GM19468 (cell line): ENCODE results near the gene STPG1.

Experiments used
- ATAC-seq: cut with Tn5 transposase; IDR thresholded peaks from one replicate; pipeline ENCODE4 v1.9.1; 2021; ENCODE audit warnings: mild to moderate bottlenecking, moderate library complexity, moderate number of reproducible peaks; ENCODE audit not compliant: unreplicated experiment; ENCODE audit errors: extremely low read depth

STPG1 gene

DNA sequence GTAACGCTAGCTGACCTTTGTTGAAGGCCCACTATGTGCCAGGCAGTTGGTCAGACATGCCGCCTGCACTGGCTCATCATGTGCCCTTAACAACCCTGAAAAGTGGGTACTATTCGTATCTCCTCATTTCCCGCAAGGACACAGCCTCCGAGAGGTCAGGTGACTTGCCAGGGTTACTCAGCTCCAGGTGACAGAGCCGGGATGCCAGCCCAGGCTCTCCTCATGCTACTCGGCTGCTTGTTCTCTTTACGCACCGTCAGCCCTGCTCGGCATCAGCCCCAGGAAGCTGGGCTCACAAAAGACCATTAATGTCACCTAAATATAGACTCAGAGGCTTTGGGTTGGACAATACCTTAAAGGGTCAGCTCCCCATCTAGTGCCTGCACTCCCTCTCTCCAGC lies 65.4 kb downstream of the STPG1 start:
- ATAC-seq: no peak

- ATAC-seq: no peak
Observed at GRCh38 chr1:24347159-24347934, 66.2 kb downstream of the STPG1 start.

DNA sequence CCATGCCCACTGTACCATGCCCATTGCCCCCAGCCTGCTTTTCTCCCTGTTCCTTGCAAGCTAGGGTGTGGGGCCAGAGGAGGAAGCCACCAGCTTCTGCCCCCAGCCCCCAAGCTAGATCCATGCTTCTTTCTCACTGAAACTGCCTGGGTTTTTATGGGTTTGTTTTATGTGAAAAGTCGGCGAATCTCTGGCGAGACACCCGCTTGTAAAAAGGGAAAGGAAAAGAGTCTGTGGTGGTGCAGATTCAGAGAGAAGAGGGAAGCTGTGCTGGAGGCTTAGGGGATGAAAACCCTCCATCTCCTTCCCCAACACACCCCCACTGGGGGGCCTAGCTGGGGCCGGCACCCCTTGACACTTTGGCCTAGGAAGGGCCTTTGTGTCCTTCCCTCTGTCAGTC lies 68.2 kb downstream of the STPG1 start:
- ATAC-seq: no peak

DNA sequence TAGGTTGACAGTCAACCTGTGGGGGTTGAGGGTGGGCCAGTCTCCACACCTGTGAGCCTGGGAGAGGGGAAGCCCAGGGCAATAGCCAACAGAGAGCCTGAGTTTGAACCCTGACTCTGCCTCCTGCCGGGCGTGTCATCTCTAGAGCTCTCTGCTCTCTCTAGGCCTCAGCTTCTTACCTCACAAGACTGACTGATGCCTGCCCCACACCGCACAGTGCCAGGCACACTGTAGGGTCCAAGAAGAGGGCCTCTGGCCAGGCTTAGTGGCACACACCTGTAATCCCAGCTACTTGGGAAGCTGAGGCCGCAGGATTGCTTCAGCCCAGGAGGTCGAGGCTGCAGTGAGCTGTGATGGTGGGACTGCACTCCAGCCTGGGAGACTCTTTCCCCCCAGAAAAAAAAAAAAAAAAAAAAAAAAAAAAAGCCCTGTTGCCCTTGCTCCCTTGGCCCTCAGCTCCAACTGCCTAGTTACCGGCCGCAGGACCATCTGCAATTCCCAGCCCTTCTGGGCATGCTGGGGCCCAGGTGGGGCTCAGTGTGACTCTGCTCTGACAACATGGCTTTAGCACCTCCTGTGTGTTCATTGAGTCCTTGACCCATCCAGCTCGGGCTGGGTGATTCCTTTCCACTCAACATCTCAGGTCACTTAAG lies 69.4 kb downstream of the STPG1 start:
- no peak for ATAC-seq

DNA sequence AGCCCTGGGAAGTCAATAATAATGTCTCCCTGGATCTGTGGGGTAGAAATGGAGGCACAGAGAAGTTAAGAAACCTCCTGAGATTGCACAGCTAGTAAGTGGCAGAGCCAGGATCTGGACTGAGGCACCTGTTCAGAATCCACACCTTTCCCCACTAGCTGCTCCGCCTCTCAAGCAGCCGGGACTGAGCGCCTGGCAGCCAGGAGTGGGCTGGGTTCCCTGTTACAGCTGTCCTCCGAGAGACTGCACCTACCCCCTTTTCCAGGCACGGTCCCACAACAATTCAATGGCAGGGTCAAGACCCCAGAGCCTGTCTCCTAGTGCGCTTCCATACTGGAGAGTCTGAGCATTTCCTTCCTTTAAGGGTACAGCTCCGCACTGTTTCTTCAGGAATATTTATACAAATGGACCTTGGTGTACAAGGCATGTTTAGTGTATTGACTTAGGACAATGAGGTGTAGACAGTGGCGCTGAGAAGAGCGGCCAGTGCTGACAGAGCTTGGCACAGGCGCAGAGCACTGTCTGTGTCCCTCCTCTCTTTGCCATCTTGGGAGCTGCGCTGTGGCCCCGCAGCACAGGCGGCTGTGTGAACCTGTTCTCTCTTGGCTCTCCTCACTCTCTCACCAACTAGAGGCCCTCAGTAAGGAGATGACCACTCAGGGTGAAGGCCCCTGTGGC lies 70.0 kb downstream of the STPG1 start:
- ATAC-seq: no peak

- ATAC-seq: no peak
Observed at GRCh38 chr1:24341260-24341659, 72.3 kb downstream of the STPG1 start.

GRCh38 chr1:24340770-24341169 lies 72.8 kb downstream of the STPG1 start:
- ATAC-seq: no peak

DNA sequence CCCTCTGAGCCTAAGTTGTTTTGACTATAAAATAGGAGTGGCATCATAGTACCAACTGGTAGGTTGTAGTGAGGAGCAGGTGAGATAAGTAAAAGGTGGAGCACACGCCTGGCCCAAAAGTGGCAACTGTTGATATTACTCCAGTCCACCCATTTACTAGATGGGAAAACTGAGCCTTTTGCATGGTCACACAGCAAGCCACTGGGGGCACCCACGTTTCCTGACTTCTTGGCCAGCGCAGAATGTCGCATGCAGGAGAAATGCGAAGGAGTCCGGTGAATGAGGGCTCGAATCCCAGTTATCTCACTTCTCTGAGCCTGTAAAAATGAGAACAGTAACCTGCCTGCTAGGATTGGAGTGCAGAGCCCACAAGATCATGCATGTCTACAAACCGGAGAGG lies 73.6 kb downstream of the STPG1 start:
- no peak for ATAC-seq

- no peak for ATAC-seq
Observed at GRCh38 chr1:24338447-24338846, 75.1 kb downstream of the STPG1 start.

DNA sequence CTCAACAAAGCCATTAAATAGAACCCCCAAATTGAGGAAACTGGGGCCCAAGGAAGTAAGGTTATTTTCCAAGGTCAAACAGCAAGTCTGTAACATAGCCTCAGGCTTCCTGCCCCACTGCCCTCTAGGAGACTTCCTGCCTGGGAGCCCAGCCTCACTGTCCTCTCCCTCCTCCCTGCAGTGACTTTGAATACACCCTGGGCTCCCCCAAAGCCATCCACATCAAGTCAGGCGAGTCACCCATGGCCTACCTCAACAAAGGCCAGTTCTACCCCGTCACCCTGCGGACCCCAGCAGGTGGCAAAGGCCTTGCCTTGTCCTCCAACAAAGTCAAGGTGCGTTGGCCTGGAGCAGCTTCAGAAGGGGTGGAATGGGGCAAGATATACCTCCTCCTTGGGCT lies 76.1 kb downstream of the STPG1 start:
- no peak for ATAC-seq

GRCh38 chr1:24336075-24336474 lies 77.5 kb downstream of the STPG1 start:
- ATAC-seq: no peak

DNA sequence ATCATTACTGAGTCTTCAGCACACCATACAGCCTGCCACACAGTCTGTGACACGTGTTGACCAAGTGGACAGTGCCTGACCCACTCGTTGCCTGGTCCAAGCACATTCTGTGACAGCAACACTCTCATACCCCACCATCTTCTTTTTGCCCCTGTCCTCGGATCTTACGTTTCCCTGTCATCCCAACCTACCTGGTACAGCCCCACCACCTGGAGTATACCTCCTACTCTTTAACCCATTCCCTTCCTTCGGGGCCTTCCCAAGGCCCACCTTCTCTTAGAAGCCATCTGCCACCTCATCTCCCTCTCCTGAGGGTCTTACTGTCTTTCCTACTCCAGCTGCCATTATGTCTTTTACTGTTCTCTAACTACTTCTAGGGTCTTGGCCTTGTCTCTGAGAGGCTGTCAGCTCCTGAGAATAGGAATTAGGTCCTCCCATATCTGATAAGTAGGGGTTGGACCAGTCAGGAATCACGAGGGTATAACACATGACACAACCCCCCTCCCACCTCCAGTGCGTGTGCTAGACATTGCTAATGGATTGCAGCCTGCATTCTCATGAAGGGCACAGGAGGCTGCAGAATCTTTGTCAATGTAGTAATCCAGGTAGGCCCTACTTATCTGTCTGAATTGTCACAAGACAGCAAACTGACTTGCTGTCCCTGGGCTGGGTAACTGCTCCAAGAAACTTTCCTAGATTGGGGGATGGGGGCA lies 81.5 kb downstream of the STPG1 start:
- ATAC-seq: no peak

- ATAC-seq: no peak
Observed at GRCh38 chr1:24329797-24330543, 83.6 kb downstream of the STPG1 start.

GRCh38 chr1:24329331-24329730 lies 84.3 kb downstream of the STPG1 start:
- ATAC-seq: no peak

- ATAC-seq: no peak
Observed at GRCh38 chr1:24327891-24328290, 85.7 kb downstream of the STPG1 start.

DNA sequence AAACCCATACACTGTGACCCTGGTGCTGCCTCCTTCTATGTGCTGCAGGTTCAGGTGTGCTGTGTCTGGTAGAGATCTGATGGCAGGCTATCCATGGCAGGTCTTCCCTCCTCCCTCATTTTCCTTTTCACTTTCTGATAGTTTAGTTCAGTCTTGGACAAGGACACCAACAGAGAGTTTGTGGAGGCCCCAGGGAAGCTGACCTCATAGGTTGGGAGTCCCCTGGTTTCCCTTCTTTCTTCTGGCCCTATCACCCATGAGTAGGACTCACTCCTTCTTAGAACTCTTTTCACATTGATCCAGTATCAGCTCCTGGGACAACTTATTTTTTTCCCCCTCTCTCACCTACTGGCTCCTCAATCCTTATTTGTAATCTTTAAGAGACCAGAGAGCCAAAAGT lies 86.1 kb downstream of the STPG1 start:
- no peak for ATAC-seq

DNA sequence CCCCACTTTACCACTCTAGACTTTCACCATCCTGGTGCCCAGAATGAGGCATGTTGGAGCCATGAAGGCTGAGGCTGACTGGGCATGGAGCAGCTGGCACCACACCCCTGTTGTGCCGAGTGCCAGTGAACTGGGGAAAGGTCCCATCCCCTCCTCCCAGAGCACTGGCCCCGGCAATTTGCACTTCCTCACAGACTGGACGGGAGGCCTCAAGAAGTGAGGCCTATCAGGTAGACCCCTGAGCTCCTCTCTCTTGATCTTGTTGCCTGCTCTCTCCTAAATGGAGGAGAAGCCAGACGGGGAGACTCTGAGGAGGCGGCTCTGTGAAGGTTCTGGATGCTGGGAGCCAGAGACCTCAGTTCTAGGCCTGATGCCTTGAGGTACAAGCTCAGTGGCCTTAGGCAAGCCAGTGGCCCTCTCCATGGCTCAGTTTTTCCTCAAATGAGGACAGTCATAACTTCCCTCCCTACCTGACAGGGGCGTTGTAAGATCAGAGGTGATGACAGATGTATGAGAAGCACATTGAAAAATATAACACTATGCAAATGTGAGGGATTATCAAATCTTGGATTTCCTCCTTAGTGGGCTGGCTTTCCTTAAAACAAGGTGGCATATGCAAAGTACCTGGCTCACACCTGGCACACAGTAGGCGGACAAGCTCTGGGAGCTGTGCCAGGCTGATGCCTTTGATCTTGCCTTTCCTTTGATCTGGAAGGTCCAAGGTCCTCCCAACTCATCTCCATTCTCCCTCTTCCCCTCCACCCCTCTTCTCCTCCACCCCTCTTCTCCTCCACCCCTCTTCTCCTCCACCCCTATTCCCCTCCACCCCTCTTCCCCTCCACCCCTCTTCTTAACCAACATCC lies 87.8 kb downstream of the STPG1 start:
- no peak for ATAC-seq

GRCh38 chr1:24324903-24325302 lies 88.7 kb downstream of the STPG1 start:
- ATAC-seq: no peak

DNA sequence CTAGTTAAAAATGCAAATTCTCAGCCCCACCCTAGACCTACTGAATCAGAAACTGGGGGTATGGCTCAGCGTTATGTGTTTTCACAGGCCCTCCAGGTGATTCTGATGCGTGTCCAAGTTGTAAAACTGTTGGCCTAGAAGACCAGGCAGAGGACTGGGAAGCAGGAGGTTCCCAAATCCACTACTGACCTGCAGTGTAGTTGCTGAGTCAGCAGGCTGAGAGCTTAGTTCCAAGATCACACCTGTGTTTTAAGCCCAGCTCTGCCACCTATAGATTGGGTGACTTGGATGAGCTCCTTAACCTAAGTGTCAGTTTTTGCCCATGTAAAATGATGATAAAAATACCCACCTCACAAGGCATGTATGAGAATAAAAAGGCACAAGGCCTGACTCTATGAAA lies 90.3 kb downstream of the STPG1 start:
- no peak for ATAC-seq
